ENCODE measurements around the gene ATP11A. TPM values are rescaled to one million over a fixed set of nuclear protein-coding genes. Genes with fewer than 3 reads are reported as not detected.

ATP11A gene
- total RNA-seq, 2 donors from 2014 or later, result 89.0 to 91.2 TPM

GRCh38 chr13:112714376-112715174 is 24.7 kb downstream of the ATP11A start:
- DNase-seq (ENCODE audit: low spot score) (peak; percentile 56), ATAC-seq (no peak)
- no peaks in the 10 kb centered on the region for H3K36me3 Mint-ChIP-seq
- H3K4me3 Mint-ChIP-seq, result no peak overlapping the region
- peaks cover 0 to 23% of the 10 kb centered on the region in 2 donors for H3K4me1 Mint-ChIP-seq (ENCODE audit: low read depth in 2 of 2)
- H3K9me3 Mint-ChIP-seq, result no peaks in the 10 kb centered on the region
- H3K27ac Mint-ChIP-seq, result no peak overlapping the region
- H3K27me3 Mint-ChIP-seq, result no peaks in the 10 kb centered on the region

GRCh38 chr13:112715210-112715609 is 25.4 kb downstream of the ATP11A start:
- Mint-ChIP-seq H3K4me1 (ENCODE audit: low read depth in 2 of 2) (peaks cover 0 to 24% of the 10 kb centered on the region in 2 donors), H3K27ac (peak overlapping the region in 1 of 2 donors; percentile 27), H3K36me3 (no peaks in the 10 kb centered on the region), H3K27me3 (no peaks in the 10 kb centered on the region), H3K9me3 (no peaks in the 10 kb centered on the region), H3K4me3 (no peak overlapping the region)
- DNase-seq (ENCODE audit: low spot score), result peak; percentile 58
- ATAC-seq, result peak in 1 of 2 donors; percentile 30

DNA sequence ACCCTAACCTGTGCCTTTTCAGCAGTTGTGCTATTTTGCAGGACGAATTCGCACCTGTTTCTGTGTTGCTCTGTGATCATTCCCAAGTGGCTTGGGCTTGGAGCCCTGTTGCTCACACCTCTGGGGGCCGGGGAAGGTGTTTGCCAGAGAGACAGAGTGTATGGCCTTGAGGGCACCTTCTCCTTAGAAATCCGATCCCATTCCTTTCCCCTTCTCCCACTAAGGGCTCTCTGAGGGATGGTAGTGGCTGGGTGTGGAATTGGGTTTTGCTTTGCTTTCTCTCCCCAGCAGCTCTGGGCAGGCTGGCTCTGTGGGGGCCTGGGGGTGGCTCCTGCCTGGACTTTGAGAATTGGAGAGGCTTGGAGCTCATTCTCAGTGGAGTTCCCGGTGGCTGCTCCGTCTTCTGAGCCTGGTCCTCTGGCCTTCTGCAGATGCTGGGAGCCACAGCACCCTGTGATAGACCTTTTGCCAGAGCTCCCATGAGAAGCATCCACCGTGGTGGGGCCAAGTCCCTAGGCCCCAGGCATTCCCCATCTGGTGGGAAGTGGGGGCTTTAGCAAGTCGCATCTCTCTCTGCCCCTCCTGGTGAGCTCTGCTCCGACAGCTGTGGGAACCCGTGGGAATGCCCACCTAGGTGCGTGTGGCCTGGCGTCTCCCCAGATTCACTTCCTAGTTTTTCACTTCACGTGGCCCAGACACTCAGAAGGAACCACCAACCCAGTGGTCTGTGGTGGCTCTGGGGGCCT is 26.1 kb downstream of the ATP11A start:
- Mint-ChIP-seq H3K4me3 (no peak overlapping the region), H3K27me3 (no peaks in the 10 kb centered on the region), H3K27ac (peak overlapping the region in 1 of 2 donors; percentile 27), H3K4me1 (ENCODE audit: low read depth in 2 of 2) (peaks cover 0 to 27% of the 10 kb centered on the region in 2 donors), H3K9me3 (no peaks in the 10 kb centered on the region), H3K36me3 (no peaks in the 10 kb centered on the region)
- peak; percentile 46 for DNase-seq (ENCODE audit: low spot score)
- ATAC-seq, result no peak

GRCh38 chr13:112716461-112716820 is 26.6 kb downstream of the ATP11A start:
- H3K9me3 Mint-ChIP-seq, result no peaks in the 10 kb centered on the region
- H3K36me3 Mint-ChIP-seq, result no peaks in the 10 kb centered on the region
- no peaks in the 10 kb centered on the region for H3K27me3 Mint-ChIP-seq
- H3K27ac Mint-ChIP-seq, result no peak overlapping the region
- ATAC-seq (peak; percentile 26 to 43), DNase-seq (ENCODE audit: low spot score) (peak; percentile 41)
- H3K4me1 Mint-ChIP-seq (ENCODE audit: low read depth in 2 of 2), result peaks cover 0 to 32% of the 10 kb centered on the region in 2 donors
- no peak overlapping the region for H3K4me3 Mint-ChIP-seq

DNA sequence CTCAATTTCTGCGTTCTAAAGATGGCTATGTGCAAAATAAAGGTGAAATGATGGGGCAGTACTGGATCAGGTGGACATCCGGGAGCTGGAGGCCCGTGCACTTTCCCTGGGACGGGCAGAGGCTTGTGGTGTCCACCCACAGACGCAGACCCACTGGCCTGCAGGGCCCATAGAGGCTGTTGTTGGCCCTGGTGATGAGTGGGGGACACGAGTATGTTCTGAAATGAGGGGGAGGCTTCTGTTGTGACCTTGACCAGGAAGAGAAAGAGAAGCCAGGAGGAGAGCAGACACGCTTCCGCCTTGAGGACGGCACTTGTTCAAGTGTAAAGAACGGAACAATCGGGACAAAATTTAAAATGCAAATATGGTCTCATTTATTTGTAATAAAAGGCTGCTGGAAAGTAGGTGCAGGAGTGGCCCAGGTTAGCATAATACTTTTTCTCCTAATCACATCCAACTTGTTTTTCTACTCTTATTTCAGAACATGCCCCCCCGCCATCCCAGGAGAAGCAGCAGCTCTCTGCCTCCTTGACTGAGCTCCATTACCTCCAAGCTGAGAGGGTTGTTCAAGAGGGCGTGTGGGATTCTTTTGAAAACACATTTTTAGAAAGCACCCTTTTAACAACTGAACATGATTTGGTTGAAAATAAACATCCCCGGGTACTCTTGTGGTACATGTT is 27.1 kb downstream of the ATP11A start:
- Mint-ChIP-seq H3K27me3 (no peaks in the 10 kb centered on the region), H3K9me3 (no peaks in the 10 kb centered on the region), H3K36me3 (no peaks in the 10 kb centered on the region), H3K4me3 (no peak overlapping the region), H3K4me1 (ENCODE audit: low read depth in 2 of 2) (peaks cover 3 to 36% of the 10 kb centered on the region in 2 donors), H3K27ac (no peak overlapping the region)
- DNase-seq (ENCODE audit: low spot score), result peak; percentile 37
- ATAC-seq, result peak in 1 of 2 donors; percentile 8

DNA sequence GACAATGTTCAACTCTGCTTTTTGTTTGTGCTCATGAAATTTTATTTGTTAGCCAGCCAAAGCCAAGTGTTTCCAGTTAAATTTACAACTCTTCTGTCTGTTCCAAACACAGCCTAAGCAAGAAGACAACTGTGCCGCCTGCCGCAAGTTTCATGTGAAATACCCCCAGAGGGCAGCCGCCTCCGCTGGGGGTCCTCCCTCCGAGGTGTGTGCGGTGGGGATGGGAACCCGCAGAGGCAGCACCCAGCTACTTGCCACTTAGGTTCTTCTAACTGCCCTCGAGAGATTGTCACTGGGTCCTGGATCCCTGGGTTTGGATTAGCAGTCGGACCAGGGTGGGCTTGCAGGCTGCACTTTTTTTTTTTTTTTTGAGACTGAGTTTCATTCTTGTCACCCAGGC is 28.5 kb downstream of the ATP11A start:
- no peaks in the 10 kb centered on the region for H3K27me3 Mint-ChIP-seq
- no peak overlapping the region for H3K4me3 Mint-ChIP-seq
- no peak overlapping the region for H3K27ac Mint-ChIP-seq
- DNase-seq (ENCODE audit: low spot score) (no peak), ATAC-seq (no peak)
- no peaks in the 10 kb centered on the region for H3K36me3 Mint-ChIP-seq
- peaks cover 12 to 37% of the 10 kb centered on the region in 2 donors for H3K4me1 Mint-ChIP-seq (ENCODE audit: low read depth in 2 of 2)
- H3K9me3 Mint-ChIP-seq, result no peaks in the 10 kb centered on the region

DNA sequence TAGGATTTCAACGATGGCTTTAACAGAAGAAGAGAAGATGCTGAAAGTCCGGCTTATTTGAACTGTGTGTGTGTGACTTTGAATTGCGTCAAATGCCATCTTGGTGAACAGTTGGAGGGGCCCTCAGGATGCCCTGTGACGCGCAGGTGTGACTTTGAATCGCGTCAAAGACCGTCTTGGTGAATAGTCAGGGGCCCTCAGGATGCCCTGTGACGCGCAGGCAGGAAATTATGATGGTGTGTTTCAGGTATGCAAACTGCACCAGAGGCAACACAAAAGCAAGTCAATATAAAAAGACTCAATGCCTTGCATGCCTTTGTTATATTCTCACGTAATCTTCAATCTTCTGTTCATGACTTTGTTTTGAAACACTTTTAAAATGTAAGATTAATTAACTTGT is 29.2 kb downstream of the ATP11A start:
- Mint-ChIP-seq H3K4me3 (no peak overlapping the region), H3K4me1 (ENCODE audit: low read depth in 2 of 2) (peaks cover 12 to 37% of the 10 kb centered on the region in 2 donors), H3K36me3 (no peaks in the 10 kb centered on the region), H3K27ac (no peak overlapping the region), H3K9me3 (no peaks in the 10 kb centered on the region), H3K27me3 (no peaks in the 10 kb centered on the region)
- DNase-seq (ENCODE audit: low spot score), result no peak
- no peak for ATAC-seq

GRCh38 chr13:112719556-112719955 is 29.7 kb downstream of the ATP11A start:
- H3K4me1 Mint-ChIP-seq (ENCODE audit: low read depth in 2 of 2), result peaks cover 12 to 35% of the 10 kb centered on the region in 2 donors
- no peak overlapping the region for H3K4me3 Mint-ChIP-seq
- no peaks in the 10 kb centered on the region for H3K27me3 Mint-ChIP-seq
- no peak for DNase-seq (ENCODE audit: low spot score)
- H3K27ac Mint-ChIP-seq, result no peak overlapping the region
- no peaks in the 10 kb centered on the region for H3K36me3 Mint-ChIP-seq
- no peaks in the 10 kb centered on the region for H3K9me3 Mint-ChIP-seq
- no peak for ATAC-seq

- ATAC-seq, result no peak
- Mint-ChIP-seq H3K4me3 (no peak overlapping the region), H3K9me3 (no peaks in the 10 kb centered on the region), H3K36me3 (no peaks in the 10 kb centered on the region), H3K27ac (no peak overlapping the region), H3K27me3 (no peaks in the 10 kb centered on the region), H3K4me1 (ENCODE audit: low read depth in 2 of 2) (peaks cover 12 to 37% of the 10 kb centered on the region in 2 donors)
- no peak for DNase-seq (ENCODE audit: low spot score)
Observed at GRCh38 chr13:112720251-112720650, 30.4 kb downstream of the ATP11A start.

GRCh38 chr13:112720814-112721197 is 31.0 kb downstream of the ATP11A start:
- no peak overlapping the region for H3K27ac Mint-ChIP-seq

GRCh38 chr13:112721198-112722104 is 31.6 kb downstream of the ATP11A start:
- ATAC-seq (no peak), DNase-seq (ENCODE audit: low spot score) (no peak)
- H3K27me3 Mint-ChIP-seq, result no peaks in the 10 kb centered on the region
- H3K27ac Mint-ChIP-seq, result no peak overlapping the region
- H3K9me3 Mint-ChIP-seq, result no peaks in the 10 kb centered on the region
- H3K4me1 Mint-ChIP-seq (ENCODE audit: low read depth in 2 of 2), result peaks cover 20 to 44% of the 10 kb centered on the region in 2 donors
- H3K4me3 Mint-ChIP-seq, result no peak overlapping the region
- H3K36me3 Mint-ChIP-seq, result no peaks in the 10 kb centered on the region

More at GRCh38 chr13:112720814-112721197, 31.0 kb downstream of the ATP11A start:
- no peak for ATAC-seq
- peaks cover 17 to 40% of the 10 kb centered on the region in 2 donors for H3K4me1 Mint-ChIP-seq (ENCODE audit: low read depth in 2 of 2)
- H3K9me3 Mint-ChIP-seq, result no peaks in the 10 kb centered on the region
- H3K27me3 Mint-ChIP-seq, result no peaks in the 10 kb centered on the region
- no peak overlapping the region for H3K4me3 Mint-ChIP-seq
- no peaks in the 10 kb centered on the region for H3K36me3 Mint-ChIP-seq
- no peak for DNase-seq (ENCODE audit: low spot score)

GRCh38 chr13:112722433-112723263 is 32.8 kb downstream of the ATP11A start:
- ATAC-seq (no peak), DNase-seq (ENCODE audit: low spot score) (no peak)
- Mint-ChIP-seq H3K27me3 (no peaks in the 10 kb centered on the region), H3K27ac (no peak overlapping the region), H3K4me1 (ENCODE audit: low read depth in 2 of 2) (peaks cover 20 to 37% of the 10 kb centered on the region in 2 donors), H3K9me3 (no peaks in the 10 kb centered on the region), H3K36me3 (no peaks in the 10 kb centered on the region), H3K4me3 (no peak overlapping the region)

Measured in natural killer cell treated with Interleukin-12 subunit alpha and Interleukin-12 subunit beta and Interleukin-15 and Interleukin-18, amount 100 ng/mL, for 72 hours (primary cell).